IPS-18a (cell line): Measurements from ENCODE around the gene SPTB.

Experiments used
- H3K27ac ChIP-seq: one replicate; pipeline ENCODE4 v1.5.1; 2013; ENCODE audit warnings: low read length
- H3K27me3 ChIP-seq: one replicate; pipeline ENCODE4 v1.6.1; 2013; ENCODE audit warnings: mild to moderate bottlenecking, low read length; ENCODE audit not compliant: control insufficient read depth, insufficient read depth
- H3K36me3 ChIP-seq: one replicate; pipeline ENCODE4 v1.6.1; 2013; ENCODE audit warnings: low read depth, low read length; ENCODE audit not compliant: control insufficient read depth
- H3K4me1 ChIP-seq: one replicate; pipeline ENCODE4 v1.6.1; 2013; ENCODE audit warnings: low read depth, low read length; ENCODE audit not compliant: control insufficient read depth
- H3K4me3 ChIP-seq: one replicate; pipeline ENCODE4 v1.5.1; 2013; ENCODE audit warnings: low read length
- H3K9ac ChIP-seq: one replicate; pipeline ENCODE4 v1.6.1; 2013; ENCODE audit warnings: mild to moderate bottlenecking, low read length, moderate library complexity
- H3K9me3 ChIP-seq: one replicate; pipeline ENCODE4 v1.6.1; 2013; ENCODE audit warnings: low read depth, low read length; ENCODE audit not compliant: control insufficient read depth

SPTB gene

DNA sequence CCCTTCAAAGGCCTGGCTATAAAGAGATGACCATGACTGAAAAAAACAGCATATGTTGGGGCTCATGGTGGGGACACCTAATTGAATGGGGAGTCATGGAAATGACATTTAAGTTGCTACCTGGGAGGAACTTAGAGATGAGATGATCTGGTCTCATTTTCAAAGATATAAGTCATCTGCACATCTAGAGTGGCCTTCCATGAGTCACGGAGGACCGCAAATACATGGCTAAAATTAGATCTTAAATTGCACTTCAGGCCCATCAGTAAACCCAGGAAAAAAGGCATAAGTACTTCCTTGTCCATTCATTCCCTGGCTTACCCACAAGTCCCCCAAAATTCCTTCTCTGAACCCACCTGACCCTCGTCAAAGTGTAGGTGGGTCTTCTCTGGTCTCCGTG, 53.4 kb downstream of the SPTB start:
- Histone ChIP-seq H3K9me3 (no peaks in the 10 kb centered on the region), H3K27me3 (no peaks in the 10 kb centered on the region), H3K9ac (no peak overlapping the region), H3K36me3 (no peaks in the 10 kb centered on the region), H3K4me1 (peaks cover 4% of the 10 kb centered on the region), H3K4me3 (no peak overlapping the region), H3K27ac (no peak overlapping the region)

DNA sequence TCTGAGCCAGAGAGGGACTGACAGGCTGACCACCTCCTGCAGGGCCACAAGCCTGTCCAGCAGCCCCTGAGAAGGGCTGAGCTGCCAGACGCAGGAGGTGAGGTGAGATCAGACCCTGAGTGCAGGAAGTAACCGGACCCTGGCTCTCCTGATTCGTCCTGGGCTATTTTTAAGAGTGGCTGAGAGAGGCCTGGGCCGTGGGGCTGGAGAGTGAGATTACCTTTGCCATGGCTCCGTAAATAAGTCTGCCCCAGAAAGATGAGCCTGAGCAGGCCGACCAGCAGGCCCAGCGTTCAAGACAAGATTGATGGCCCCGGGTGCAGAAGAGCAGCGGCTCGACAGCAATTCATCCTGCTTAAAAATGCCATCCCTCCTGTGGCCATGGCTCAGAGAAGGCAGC, 54.2 kb downstream of the SPTB start:
- Histone ChIP-seq H3K9me3 (no peaks in the 10 kb centered on the region), H3K36me3 (no peaks in the 10 kb centered on the region), H3K4me1 (no peaks in the 10 kb centered on the region), H3K27me3 (no peaks in the 10 kb centered on the region), H3K27ac (no peak overlapping the region), H3K4me3 (no peak overlapping the region), H3K9ac (no peak overlapping the region)

DNA sequence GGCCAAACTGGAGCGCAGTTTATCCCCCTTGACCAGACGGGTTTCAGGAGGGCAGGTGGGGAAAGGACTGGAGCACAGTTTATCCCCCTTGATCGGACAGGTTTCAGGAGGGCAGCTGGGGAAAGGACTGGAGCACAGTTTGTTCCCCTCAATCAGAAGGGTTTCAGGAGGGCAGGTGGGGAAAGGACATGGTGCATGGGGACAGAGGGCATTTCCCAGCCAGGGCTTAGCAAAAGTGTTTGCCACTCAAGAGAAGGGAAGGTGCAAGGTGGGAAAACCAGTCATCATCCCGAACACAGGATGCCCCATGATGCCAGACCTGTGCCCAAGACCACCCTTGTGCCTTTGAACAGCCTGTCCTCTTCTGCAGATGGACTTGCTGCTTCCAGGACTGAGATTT, 54.7 kb downstream of the SPTB start:
- H3K4me3 ChIP-seq: no peak overlapping the region
- H3K9ac ChIP-seq: no peak overlapping the region
- no peaks in the 10 kb centered on the region for H3K36me3 ChIP-seq
- H3K9me3 ChIP-seq: no peaks in the 10 kb centered on the region
- no peak overlapping the region for H3K27ac ChIP-seq
- no peaks in the 10 kb centered on the region for H3K27me3 ChIP-seq
- H3K4me1 ChIP-seq: no peaks in the 10 kb centered on the region

DNA sequence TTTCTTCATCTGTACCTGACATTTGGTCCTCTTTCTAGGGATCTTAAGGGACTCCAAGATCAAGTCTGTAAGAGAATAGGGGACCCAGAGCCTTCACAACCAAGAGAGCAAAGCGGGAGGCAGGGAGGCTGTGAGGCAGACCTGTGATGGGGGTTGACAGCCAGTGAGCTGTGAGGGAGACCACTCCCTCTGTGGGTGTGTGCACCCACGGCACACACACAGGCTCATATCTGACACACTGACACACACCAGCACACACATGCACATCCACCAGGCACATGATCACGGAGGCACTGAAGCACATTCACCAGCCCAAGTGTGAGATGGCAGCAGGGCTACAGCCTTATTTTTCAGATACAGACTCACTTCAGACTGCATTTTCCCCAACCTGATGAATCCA, 55.2 kb downstream of the SPTB start:
- no peaks in the 10 kb centered on the region for H3K27me3 ChIP-seq
- no peak overlapping the region for H3K27ac ChIP-seq
- no peaks in the 10 kb centered on the region for H3K4me1 ChIP-seq
- no peak overlapping the region for H3K4me3 ChIP-seq
- H3K9ac ChIP-seq: no peak overlapping the region
- no peaks in the 10 kb centered on the region for H3K9me3 ChIP-seq
- no peaks in the 10 kb centered on the region for H3K36me3 ChIP-seq

DNA sequence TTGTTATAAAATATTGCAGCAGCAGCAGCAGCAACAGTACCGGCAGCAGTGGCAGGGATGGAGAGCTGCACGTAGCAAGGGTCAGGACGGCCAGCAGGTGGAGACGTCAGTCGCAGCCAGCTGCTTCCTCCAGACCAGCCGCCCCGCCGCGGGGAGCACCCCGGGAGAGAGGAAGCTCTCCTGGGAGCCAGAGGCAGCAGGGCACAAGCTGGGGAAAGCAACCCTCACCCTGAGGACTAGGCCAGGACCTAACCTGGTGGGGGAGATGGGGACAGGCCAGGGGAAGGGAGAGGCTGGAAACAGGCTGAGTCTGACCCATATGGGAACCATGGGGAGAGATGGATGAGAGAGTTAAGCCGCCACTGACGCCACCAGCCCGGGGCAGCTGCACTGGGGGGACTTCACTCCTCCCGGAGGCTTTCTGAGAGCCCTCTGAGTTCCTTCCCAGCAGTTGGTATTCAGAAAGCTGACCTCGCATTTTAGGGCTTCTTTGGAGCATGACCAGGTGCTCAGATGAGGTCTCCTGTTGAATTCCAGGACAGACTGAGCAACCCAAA, 56.3 kb downstream of the SPTB start:
- Histone ChIP-seq H3K4me3 (no peak overlapping the region), H3K27ac (no peak overlapping the region)

DNA sequence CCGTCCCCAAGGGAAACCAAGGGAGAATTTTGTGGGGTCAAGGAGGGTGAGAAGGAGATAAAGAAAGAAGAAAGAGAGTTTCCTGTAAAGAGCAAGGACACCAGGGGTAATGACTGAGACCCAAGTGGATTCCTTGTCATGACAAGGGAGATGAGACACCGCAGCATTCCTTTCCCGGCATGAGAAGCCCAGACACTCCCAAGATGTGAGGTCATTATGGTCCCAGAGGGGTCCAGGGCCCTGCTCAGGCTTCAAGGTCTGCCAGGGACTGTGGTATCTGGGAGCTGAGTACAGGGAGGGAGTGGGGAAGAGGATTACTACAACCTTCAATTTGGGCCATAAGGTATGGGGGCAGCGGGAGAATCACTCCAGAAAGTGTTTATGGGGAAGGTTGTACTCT, 58.1 kb downstream of the SPTB start:
- no peaks in the 10 kb centered on the region for H3K36me3 ChIP-seq
- H3K9me3 ChIP-seq: no peaks in the 10 kb centered on the region
- H3K27me3 ChIP-seq: no peaks in the 10 kb centered on the region
- H3K27ac ChIP-seq: no peak overlapping the region
- H3K4me1 ChIP-seq: no peaks in the 10 kb centered on the region
- no peak overlapping the region for H3K9ac ChIP-seq
- no peak overlapping the region for H3K4me3 ChIP-seq

More for the DNA sequence above, 56.3 kb downstream of the SPTB start:
- H3K36me3 ChIP-seq: no peaks in the 10 kb centered on the region
- H3K27me3 ChIP-seq: no peaks in the 10 kb centered on the region
- H3K9me3 ChIP-seq: no peaks in the 10 kb centered on the region
- no peak overlapping the region for H3K9ac ChIP-seq
- no peaks in the 10 kb centered on the region for H3K4me1 ChIP-seq

DNA sequence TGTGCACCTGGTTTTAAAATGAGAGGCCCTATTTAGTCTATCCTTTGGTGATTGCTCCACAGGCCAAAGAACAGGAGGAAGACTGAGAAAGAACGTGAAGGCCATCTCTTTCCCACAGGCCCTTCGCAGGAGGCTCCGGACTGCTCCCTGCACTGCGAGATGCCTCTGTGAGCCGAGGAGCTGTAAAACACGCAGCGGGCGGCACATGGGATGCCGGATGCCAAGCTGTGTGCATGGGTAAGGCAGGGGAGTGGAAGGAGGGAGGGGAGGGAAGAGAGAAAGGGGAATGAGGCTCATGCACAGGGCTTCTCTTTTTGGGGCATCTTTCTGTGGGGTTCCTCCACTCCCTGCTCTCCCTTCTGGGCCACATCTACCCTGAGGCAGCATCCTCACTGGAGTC, 61.6 kb downstream of the SPTB start:
- Histone ChIP-seq H3K4me1 (no peaks in the 10 kb centered on the region), H3K4me3 (no peak overlapping the region), H3K36me3 (no peaks in the 10 kb centered on the region), H3K9me3 (no peaks in the 10 kb centered on the region), H3K9ac (no peak overlapping the region), H3K27ac (no peak overlapping the region), H3K27me3 (no peaks in the 10 kb centered on the region)

DNA sequence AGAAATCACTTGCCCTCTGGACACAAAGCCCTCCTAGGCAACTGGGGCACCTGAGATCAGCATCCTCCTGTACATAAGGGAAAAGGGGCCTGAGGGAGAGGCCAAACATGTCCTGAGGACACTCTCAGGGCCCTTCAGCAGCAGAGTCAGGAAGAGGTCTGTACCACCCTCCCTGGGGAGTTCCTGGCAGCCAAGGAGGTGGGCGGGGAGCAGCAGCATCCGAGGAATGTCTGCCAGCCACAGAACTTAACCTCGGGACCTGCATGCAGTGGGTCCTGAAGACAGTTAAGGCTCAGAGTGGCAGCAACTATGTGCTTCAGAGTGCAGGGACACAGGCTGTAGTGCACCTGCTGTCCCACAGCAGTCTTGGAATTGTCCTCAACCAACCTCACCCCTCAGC, 62.1 kb downstream of the SPTB start:
- H3K27ac ChIP-seq: no peak overlapping the region
- no peaks in the 10 kb centered on the region for H3K27me3 ChIP-seq
- no peaks in the 10 kb centered on the region for H3K4me1 ChIP-seq
- H3K9me3 ChIP-seq: no peaks in the 10 kb centered on the region
- H3K4me3 ChIP-seq: no peak overlapping the region
- H3K36me3 ChIP-seq: no peaks in the 10 kb centered on the region
- H3K9ac ChIP-seq: no peak overlapping the region

DNA sequence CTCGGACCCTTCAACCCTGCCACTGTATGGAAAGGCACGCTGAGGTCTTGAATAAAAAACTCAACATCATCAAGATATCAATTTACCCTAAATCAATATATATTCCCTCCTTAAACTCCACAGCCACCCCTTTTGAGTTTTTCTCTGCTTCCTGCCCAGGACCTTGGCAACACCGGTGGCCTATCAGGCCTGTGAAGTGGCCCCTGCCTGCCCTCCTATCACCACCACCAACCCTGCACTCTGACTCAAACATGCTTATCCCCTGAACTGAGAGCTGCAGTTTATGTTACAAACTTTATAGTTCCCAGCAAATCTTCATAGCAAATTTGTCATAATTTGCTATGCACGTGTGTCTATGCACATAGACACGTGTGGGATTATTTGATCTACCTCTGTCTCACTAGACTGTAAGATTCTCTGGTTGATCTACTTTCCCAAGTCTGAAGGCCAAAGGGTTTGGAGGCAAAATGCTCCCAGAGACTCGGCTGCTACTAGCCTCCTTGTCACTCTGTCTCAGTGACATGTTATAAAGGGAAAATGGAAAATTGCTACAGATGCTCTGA, 63.4 kb downstream of the SPTB start:
- H3K9ac ChIP-seq: no peak overlapping the region
- H3K9me3 ChIP-seq: no peaks in the 10 kb centered on the region
- H3K36me3 ChIP-seq: no peaks in the 10 kb centered on the region
- H3K4me1 ChIP-seq: no peaks in the 10 kb centered on the region
- no peak overlapping the region for H3K4me3 ChIP-seq
- no peaks in the 10 kb centered on the region for H3K27me3 ChIP-seq
- H3K27ac ChIP-seq: no peak overlapping the region

DNA sequence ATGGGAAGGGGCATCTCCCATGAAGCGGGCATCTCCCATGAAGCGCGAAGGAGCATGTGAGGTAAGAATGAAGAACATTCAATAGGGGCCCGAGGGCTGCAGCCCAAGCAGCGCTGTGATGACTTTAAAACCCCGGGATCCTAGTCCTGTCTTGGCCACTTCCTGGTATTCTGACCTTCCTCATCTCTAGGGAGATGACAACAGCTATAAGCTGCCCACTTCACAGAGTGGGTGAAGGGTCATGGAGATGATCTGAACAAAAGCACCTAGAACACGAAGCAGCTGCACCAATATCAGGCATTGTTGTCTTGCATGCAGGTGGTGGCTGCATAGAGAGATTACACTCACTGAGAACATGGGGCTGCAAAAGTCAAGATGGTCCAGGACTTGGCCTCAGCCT, 64.5 kb downstream of the SPTB start:
- H3K4me1 ChIP-seq: no peaks in the 10 kb centered on the region
- no peaks in the 10 kb centered on the region for H3K9me3 ChIP-seq
- H3K4me3 ChIP-seq: no peak overlapping the region
- H3K36me3 ChIP-seq: no peaks in the 10 kb centered on the region
- H3K27me3 ChIP-seq: no peaks in the 10 kb centered on the region
- H3K27ac ChIP-seq: no peak overlapping the region
- no peak overlapping the region for H3K9ac ChIP-seq

DNA sequence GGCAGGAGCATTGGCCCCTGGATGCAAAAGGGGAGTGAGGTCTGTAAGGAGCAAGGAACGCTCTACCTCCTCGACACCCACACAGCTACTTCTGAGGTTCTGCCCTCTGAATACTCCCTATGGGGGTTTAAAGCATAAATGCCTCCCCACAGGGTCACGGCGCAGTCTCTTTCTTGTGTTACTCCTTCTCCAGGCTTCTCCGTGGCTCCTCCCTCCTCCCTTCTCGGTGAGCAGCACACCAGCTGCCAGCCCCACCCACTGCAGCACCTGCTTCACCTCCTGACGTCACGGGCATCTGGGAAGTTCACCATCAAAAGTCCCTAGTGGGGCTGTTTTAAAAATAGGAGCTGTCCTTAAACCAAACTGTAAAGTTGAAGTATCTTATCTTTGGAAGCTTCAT, 67.3 kb downstream of the SPTB start:
- H3K27me3 ChIP-seq: no peaks in the 10 kb centered on the region
- H3K27ac ChIP-seq: no peak overlapping the region
- no peaks in the 10 kb centered on the region for H3K36me3 ChIP-seq
- no peaks in the 10 kb centered on the region for H3K9me3 ChIP-seq
- H3K9ac ChIP-seq: no peak overlapping the region
- H3K4me3 ChIP-seq: peak overlapping the region; percentile 9
- no peaks in the 10 kb centered on the region for H3K4me1 ChIP-seq

DNA sequence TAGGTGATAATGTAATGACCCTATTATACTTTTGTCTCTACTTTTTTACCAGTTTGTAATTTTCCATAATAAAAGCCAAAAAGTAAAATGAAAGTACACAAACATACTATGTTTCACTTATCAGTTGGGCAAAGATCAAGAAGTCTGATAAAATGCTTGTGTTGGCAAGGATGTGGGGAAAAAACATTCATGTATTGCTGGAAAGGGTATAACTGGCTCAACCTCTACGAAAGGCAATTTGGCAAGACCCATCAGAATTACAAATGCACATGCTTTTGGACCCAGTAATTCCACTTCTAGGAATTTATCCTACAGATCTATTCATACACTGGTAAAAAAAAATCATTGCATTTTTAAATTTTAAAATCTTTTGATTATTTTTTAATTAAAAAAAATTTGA, 68.0 kb downstream of the SPTB start:
- no peak overlapping the region for H3K9ac ChIP-seq
- no peaks in the 10 kb centered on the region for H3K27me3 ChIP-seq
- H3K4me3 ChIP-seq: no peak overlapping the region
- no peaks in the 10 kb centered on the region for H3K36me3 ChIP-seq
- no peak overlapping the region for H3K27ac ChIP-seq
- H3K4me1 ChIP-seq: no peaks in the 10 kb centered on the region
- no peaks in the 10 kb centered on the region for H3K9me3 ChIP-seq
